ENCODE measurements around the gene SYT7. TPM values are rescaled to one million over a fixed set of nuclear protein-coding genes. Genes with fewer than 3 reads are reported as not detected.

Gene SYT7
- total RNA-seq, 1 donor from 2014 or later, result 12.7 TPM

DNA sequence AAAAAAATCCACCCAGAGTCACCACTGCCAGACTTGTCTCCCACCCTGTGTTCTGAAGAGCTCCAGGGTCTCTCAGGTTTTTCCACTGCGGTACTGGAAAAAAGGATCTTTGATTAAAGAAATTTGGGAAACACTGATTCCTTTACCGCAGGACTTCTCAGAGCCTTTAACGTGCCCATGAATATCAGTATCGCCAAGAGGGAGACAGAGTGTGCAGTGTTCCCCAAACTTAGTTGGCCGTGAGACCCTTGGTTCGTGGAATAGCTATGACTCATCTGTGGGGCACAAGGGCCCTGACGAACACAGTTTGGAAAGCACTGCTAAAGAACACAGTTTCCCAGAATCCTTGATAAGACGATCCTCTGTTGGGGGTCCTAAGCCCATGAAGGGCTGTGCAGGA, 31.7 kb downstream of the SYT7 start:
- Histone ChIP-seq H3K27me3 (ENCODE audit: control insufficient read depth, insufficient read depth, low read length) (peaks cover 57% of the 10 kb centered on the region), H3K4me3 (ENCODE audit: low read depth, low read length) (no peak overlapping the region), H3K36me3 (ENCODE audit: control insufficient read depth, insufficient read depth, low read length) (no peaks in the 10 kb centered on the region)
- no peak for DNase-seq (ENCODE audit: low read depth)
- TF ChIP-seq, protein P1, sequence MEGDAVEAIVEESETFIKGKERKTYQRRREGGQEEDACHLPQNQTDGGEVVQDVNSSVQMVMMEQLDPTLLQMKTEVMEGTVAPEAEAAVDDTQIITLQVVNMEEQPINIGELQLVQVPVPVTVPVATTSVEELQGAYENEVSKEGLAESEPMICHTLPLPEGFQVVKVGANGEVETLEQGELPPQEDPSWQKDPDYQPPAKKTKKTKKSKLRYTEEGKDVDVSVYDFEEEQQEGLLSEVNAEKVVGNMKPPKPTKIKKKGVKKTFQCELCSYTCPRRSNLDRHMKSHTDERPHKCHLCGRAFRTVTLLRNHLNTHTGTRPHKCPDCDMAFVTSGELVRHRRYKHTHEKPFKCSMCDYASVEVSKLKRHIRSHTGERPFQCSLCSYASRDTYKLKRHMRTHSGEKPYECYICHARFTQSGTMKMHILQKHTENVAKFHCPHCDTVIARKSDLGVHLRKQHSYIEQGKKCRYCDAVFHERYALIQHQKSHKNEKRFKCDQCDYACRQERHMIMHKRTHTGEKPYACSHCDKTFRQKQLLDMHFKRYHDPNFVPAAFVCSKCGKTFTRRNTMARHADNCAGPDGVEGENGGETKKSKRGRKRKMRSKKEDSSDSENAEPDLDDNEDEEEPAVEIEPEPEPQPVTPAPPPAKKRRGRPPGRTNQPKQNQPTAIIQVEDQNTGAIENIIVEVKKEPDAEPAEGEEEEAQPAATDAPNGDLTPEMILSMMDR (IDR thresholded peaks at IDR 0.05; ENCODE audit: insufficient read depth, low read length, poor library complexity, severe bottlenecking), result no peak

DNA sequence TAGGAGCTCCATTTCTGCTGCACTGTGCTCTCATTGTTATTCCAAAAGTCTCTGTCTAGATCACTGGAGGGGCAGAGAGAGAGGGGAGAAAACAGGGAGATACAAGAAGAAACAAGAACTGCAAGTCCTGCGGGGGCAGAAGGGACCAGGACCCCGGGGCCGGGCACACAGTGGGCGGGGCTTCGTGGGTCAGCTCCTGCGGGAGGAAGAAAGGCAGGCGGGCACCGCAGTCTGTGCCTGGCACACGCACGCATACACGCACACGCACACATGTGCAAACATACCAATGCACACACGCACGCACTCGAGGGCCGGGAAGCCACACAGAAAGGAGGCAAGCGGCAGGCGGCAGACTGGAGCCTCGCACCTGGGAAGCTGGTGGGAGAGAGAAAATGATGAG, 33.6 kb downstream of the SYT7 start:
- peaks cover 46% of the 10 kb centered on the region for H3K27me3 ChIP-seq (ENCODE audit: control insufficient read depth, insufficient read depth, low read length)
- no peak for DNase-seq (ENCODE audit: low read depth)
- H3K4me3 ChIP-seq (ENCODE audit: low read depth, low read length), result no peak overlapping the region
- TF ChIP-seq, protein P1 (IDR thresholded peaks at IDR 0.05; ENCODE audit: insufficient read depth, low read length, poor library complexity, severe bottlenecking), result no peak
- H3K36me3 ChIP-seq (ENCODE audit: control insufficient read depth, insufficient read depth, low read length), result no peaks in the 10 kb centered on the region

DNA sequence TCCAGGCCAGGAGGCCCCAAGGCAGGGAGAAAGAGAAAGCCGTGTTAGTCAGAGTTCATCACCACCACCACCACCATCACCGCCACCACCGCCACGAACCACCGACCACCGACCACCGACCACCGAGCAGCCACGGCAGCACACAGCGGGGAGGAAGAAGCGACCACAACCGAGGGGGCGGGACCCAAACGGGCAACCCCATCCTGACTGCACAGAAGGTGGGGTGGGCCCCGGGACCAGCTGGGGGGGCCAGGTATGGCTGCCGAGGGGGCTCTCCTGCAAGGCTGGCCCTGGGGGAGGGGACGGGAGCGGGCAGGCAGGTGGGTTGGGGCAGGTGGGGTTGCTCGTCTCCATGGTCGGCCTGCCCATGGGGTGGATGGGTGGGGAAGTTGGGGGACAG, 34.2 kb downstream of the SYT7 start:
- TF ChIP-seq, protein P1 (IDR thresholded peaks at IDR 0.05; ENCODE audit: insufficient read depth, low read length, poor library complexity, severe bottlenecking), result no peak
- no peak overlapping the region for H3K4me3 ChIP-seq (ENCODE audit: low read depth, low read length)
- H3K36me3 ChIP-seq (ENCODE audit: control insufficient read depth, insufficient read depth, low read length), result no peaks in the 10 kb centered on the region
- DNase-seq (ENCODE audit: low read depth), result no peak
- H3K27me3 ChIP-seq (ENCODE audit: control insufficient read depth, insufficient read depth, low read length), result peaks cover 47% of the 10 kb centered on the region

DNA sequence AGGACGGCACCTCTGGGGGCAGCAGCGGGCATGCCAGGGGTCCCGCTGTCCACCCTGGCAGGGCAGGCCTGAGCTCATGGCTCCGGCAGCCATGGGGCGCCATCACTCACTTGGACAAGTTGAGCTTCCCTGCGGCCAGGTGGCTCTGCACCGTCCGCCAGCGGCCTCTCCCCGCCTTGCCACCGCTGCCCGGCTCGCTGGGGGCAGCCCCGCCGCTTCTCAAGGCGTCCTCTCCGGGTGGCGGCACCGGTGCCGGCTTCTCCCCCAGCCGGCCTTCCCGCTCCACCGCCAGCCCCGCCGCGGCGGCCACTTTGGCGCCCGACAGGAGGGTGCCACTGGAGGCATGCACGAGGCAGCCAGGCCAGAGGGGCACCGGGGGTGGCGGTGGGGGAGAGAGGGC, 35.0 kb downstream of the SYT7 start:
- DNase-seq (ENCODE audit: low read depth), result no peak
- Histone ChIP-seq H3K4me3 (ENCODE audit: low read depth, low read length) (no peak overlapping the region), H3K36me3 (ENCODE audit: control insufficient read depth, insufficient read depth, low read length) (no peaks in the 10 kb centered on the region), H3K27me3 (ENCODE audit: control insufficient read depth, insufficient read depth, low read length) (peaks cover 44% of the 10 kb centered on the region)
- TF ChIP-seq, protein P1 (IDR thresholded peaks at IDR 0.05; ENCODE audit: insufficient read depth, low read length, poor library complexity, severe bottlenecking), result no peak

DNA sequence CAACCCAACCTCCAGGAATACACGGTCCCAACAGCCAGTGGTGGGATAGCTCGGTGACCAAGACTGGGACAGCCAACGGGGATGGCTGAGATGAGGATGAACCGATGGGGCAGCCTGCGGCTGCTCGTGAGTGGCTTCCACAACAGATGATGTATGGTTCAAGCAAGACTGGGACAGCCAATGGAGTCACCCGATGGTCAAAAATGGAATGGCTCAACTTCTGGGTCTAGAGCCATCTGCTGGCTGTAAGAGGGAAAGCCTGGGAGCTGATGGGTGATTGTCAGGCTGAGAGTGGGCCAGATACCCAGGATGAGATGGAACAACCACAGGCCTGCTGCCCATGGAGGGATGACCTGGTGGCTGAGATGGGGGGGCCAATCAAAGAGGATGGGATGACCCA, 35.5 kb downstream of the SYT7 start:
- TF ChIP-seq, protein P1 (IDR thresholded peaks at IDR 0.05; ENCODE audit: insufficient read depth, low read length, poor library complexity, severe bottlenecking), result peak; percentile 35
- DNase-seq (ENCODE audit: low read depth), result no peak
- no peak overlapping the region for H3K4me3 ChIP-seq (ENCODE audit: low read depth, low read length)
- no peaks in the 10 kb centered on the region for H3K36me3 ChIP-seq (ENCODE audit: control insufficient read depth, insufficient read depth, low read length)
- peaks cover 47% of the 10 kb centered on the region for H3K27me3 ChIP-seq (ENCODE audit: control insufficient read depth, insufficient read depth, low read length)

DNA sequence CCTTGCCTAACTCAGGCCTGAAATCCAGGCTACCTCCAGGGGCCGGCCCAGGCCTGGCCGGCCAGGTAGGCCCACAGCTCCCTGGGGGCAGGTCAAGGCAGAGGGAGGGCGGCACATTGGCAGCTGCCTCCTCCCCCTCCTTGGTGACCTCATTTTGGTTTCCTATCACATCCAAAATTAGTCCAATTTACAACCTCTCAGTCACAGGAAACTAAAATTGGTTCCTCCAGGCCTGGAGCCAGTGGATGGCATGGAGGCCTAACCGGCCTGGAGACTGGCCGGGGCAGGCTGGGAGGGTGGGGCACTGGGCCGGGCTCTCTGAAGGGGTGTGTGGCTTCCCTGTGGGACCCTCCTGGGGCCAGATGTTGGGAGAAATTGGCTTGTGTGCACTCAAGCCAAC, 36.4 kb downstream of the SYT7 start:
- Histone ChIP-seq H3K27me3 (ENCODE audit: control insufficient read depth, insufficient read depth, low read length) (peaks cover 46% of the 10 kb centered on the region), H3K36me3 (ENCODE audit: control insufficient read depth, insufficient read depth, low read length) (no peaks in the 10 kb centered on the region), H3K4me3 (ENCODE audit: low read depth, low read length) (no peak overlapping the region)
- DNase-seq (ENCODE audit: low read depth), result no peak
- TF ChIP-seq, protein P1 (IDR thresholded peaks at IDR 0.05; ENCODE audit: insufficient read depth, low read length, poor library complexity, severe bottlenecking), result no peak

All from kidney epithelial cell (primary cell).